DND-41 (cell line): Measurements from ENCODE around the gene STK32B.

ENCODE experiments used
- ATAC-seq: fragments of 200-7000 bp; cut with Tn5 transposase; 3 replicates; pipeline ENCODE4 v1.9.1; 2021; ENCODE audit warnings: low read depth; ENCODE audit not compliant: insufficient read depth
- DNase-seq: peaks from one replicate; pipeline ENCODE4 v3.0.0-alpha.2; 2020
- H2AFZ ChIP-seq: 2 replicates; pipeline ENCODE4 v1.6.0; 2012; ENCODE audit warnings: low read depth, low read length
- H3K27ac ChIP-seq: 2 replicates; pipeline ENCODE4 v1.5.1; 2012; ENCODE audit warnings: low read length, inconsistent platforms
- H3K27me3 ChIP-seq: fragments of 200-600 bp; sonication (generic); 2 replicates; pipeline ENCODE4 v1.6.0; 2012; ENCODE audit warnings: low read length, mild to moderate bottlenecking, inconsistent platforms; ENCODE audit not compliant: insufficient read depth, poor library complexity
- H3K36me3 ChIP-seq: 2 replicates; pipeline ENCODE4 v1.5.1; 2012; ENCODE audit warnings: low read length, inconsistent platforms; ENCODE audit not compliant: insufficient read depth
- H3K4me1 ChIP-seq: 2 replicates; pipeline ENCODE4 v1.5.1; 2012; ENCODE audit warnings: mild to moderate bottlenecking, low read length; ENCODE audit not compliant: insufficient read depth
- H3K4me2 ChIP-seq: 2 replicates; pipeline ENCODE4 v1.6.0; 2012; ENCODE audit warnings: mild to moderate bottlenecking, moderate library complexity, low read length, inconsistent platforms; ENCODE audit not compliant: insufficient read depth
- H3K4me3 ChIP-seq, 2 experiments: fragments of 200-600 bp in 1 of 2; shearing (Covaris generic) in 1 of 2; 2 replicates each; pipeline ENCODE4 v1.5.1; 2012 to 2016; ENCODE audit warnings: inconsistent platforms in 2 of 2, low read length in 2 of 2, mild to moderate bottlenecking in 2 of 2, low read depth in 1 of 2, moderate library complexity in 1 of 2
- H3K79me2 ChIP-seq: 2 replicates; pipeline ENCODE4 v1.6.0; 2012; ENCODE audit warnings: low read length, inconsistent platforms; ENCODE audit not compliant: insufficient read depth
- H3K9ac ChIP-seq: 2 replicates; pipeline ENCODE4 v1.6.0; 2012; ENCODE audit warnings: low read depth, mild to moderate bottlenecking, inconsistent platforms, low read length, moderate library complexity
- H3K9me3 ChIP-seq: 2 replicates; pipeline ENCODE4 v1.5.1; 2012; ENCODE audit warnings: low read length, moderate library complexity, mild to moderate bottlenecking, inconsistent platforms; ENCODE audit not compliant: insufficient read depth, severe bottlenecking
- H4K20me1 ChIP-seq: 2 replicates; pipeline ENCODE4 v1.6.0; 2012; ENCODE audit warnings: low read length; ENCODE audit not compliant: insufficient read depth
- CTCF ChIP-seq: IDR thresholded peaks from 2 replicates; pipeline ENCODE4 v1.5.1; 2012; ENCODE audit warnings: borderline replicate concordance, low read length, moderate library complexity, mild to moderate bottlenecking; ENCODE audit not compliant: poor library complexity, severe bottlenecking; ENCODE audit errors: extremely low read depth
- EZH2 ChIP-seq: IDR thresholded peaks from 3 replicates; pipeline ENCODE4 v1.6.1; 2012; ENCODE audit warnings: borderline replicate concordance, low read depth, mild to moderate bottlenecking, moderate library complexity, low read length, inconsistent platforms; ENCODE audit not compliant: severe bottlenecking

The STK32B gene

DNA sequence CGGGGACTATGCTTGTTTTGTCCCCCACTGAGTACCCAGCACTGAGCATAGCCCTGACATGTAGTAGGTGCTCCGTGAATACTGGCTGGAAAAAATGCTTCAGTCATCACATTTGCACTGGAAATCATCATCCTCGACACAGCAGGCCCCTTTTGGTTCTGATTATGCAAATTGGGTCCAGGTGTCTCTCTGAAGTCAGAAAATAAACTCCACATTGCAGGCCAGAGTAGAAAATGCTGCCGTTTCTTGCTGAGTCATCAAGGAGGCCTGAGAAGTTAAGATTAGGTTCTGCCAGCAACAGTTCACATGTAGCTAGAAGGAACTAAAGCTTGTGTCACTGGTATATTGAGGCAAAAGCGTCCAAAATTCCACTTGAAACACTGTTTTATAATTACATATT, 15.0 kb upstream of the STK32B start:
- no peak for TF ChIP-seq CTCF
- TF ChIP-seq EZH2 = no peak

GRCh38 chr4:5037553-5038551, 13.4 kb upstream of the STK32B start:
- peaks cover 42% of the 10 kb centered on the region for H3K4me1 ChIP-seq
- H3K36me3 ChIP-seq = no peaks in the 10 kb centered on the region
- H3K4me3 ChIP-seq = no peak overlapping the region
- H3K9me3 ChIP-seq = no peaks in the 10 kb centered on the region
- DNase-seq = no peak
- H4K20me1 ChIP-seq = no peaks in the 10 kb centered on the region
- no peak for ATAC-seq
- no peaks in the 10 kb centered on the region for H3K27me3 ChIP-seq
- H2AFZ ChIP-seq = peak overlapping the region; percentile 22
- H3K4me2 ChIP-seq = no peak overlapping the region
- no peak for TF ChIP-seq EZH2
- no peak overlapping the region for H3K9ac ChIP-seq
- no peaks in the 10 kb centered on the region for H3K79me2 ChIP-seq
- H3K27ac ChIP-seq = 0 out of 2 replicates have a peak overlapping the region, but pooled peaks have one; percentile 30

More for the DNA sequence above, 15.0 kb upstream of the STK32B start:
- Histone ChIP-seq H3K9ac (no peak overlapping the region), H3K9me3 (no peaks in the 10 kb centered on the region), H2AFZ (peak overlapping the region; percentile 24; the same call in 1 of the 2 replicates), H3K27ac (peak overlapping the region; percentile 66), H3K36me3 (no peaks in the 10 kb centered on the region), H3K4me1 (peaks cover 58% of the 10 kb centered on the region), H4K20me1 (no peaks in the 10 kb centered on the region), H3K4me2 (no peak overlapping the region), H3K27me3 (no peaks in the 10 kb centered on the region), H3K79me2 (no peaks in the 10 kb centered on the region), H3K4me3 (no peak overlapping the region)
- ATAC-seq (no peak), DNase-seq (no peak)

- no peak for DNase-seq
- peaks cover 39% of the 10 kb centered on the region for H3K4me1 ChIP-seq
- H3K27ac ChIP-seq = no peak overlapping the region
- H3K4me3 ChIP-seq = no peak overlapping the region
- H3K9me3 ChIP-seq = no peaks in the 10 kb centered on the region
- H2AFZ ChIP-seq = no peak overlapping the region
- H4K20me1 ChIP-seq = no peaks in the 10 kb centered on the region
- H3K4me2 ChIP-seq = no peak overlapping the region
- no peak overlapping the region for H3K9ac ChIP-seq
- H3K27me3 ChIP-seq = no peaks in the 10 kb centered on the region
- no peak for ATAC-seq
- no peaks in the 10 kb centered on the region for H3K79me2 ChIP-seq
- no peaks in the 10 kb centered on the region for H3K36me3 ChIP-seq
- TF ChIP-seq EZH2 (no peak), CTCF (no peak)
Observed at GRCh38 chr4:5039800-5040199, 11.5 kb upstream of the STK32B start.

DNA sequence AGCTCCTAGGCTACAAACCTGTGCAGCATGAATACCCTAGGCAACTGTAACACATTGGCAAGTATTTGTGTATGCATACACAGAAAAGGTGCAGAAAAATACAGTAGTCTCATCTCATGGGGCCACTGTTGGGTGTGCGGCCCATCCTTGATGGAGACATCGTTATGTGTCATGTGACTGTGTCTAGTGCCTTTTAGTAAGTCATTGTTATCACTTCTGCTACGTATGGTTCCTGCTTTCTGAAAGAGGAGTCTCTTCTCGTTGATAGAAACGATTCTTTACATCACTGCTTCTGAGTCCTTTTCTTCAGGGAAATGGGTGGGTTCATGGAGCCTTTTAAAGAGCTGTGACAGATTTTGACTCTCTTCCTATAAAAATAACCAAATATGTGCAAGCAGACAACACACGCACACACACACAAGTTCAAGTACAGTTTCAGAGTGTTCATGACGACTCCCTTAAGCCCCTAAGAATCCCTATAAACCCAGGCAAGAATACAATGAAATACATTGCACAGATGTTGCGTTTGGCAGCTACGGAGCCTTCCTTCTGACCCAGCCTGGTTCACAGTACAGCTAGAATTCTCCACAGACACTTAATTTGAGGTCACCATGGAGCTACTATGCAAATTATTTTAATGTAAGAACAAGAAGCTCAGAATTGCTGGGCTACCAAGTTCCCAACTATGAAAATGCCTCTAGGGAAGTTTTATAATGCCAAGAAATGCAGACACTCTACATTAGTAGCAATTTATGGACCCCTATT, 10.2 kb upstream of the STK32B start:
- DNase-seq (no peak), ATAC-seq (no peak)
- no peak overlapping the region for H3K4me3 ChIP-seq
- no peaks in the 10 kb centered on the region for H4K20me1 ChIP-seq
- H3K9me3 ChIP-seq = no peaks in the 10 kb centered on the region
- H3K4me2 ChIP-seq = no peak overlapping the region
- H3K27me3 ChIP-seq = no peaks in the 10 kb centered on the region
- no peak overlapping the region for H2AFZ ChIP-seq
- no peaks in the 10 kb centered on the region for H3K79me2 ChIP-seq
- TF ChIP-seq CTCF = no peak
- no peak for TF ChIP-seq EZH2
- peaks cover 38% of the 10 kb centered on the region for H3K4me1 ChIP-seq
- H3K36me3 ChIP-seq = no peaks in the 10 kb centered on the region
- no peak overlapping the region for H3K27ac ChIP-seq
- no peak overlapping the region for H3K9ac ChIP-seq
